ENCODE measurements around the gene KRTAP22-1.

Gene KRTAP22-1

GRCh38 chr21:30628109-30628508 is 27.2 kb downstream of the KRTAP22-1 start:
- no peak for DNase-seq

- no peak for DNase-seq
These were observed 28.3 kb downstream of the KRTAP22-1 start for GRCh38 chr21:30629200-30629599.

- DNase-seq, result no peak
These were observed 34.0 kb downstream of the KRTAP22-1 start, which contains the start of gene KRTAP20-2 for GRCh38 chr21:30634906-30635305. Gene KRTAP20-2, plus strand, starts transcription at chr21:30635206. Its CDS starts 58 bp downstream, at chr21:30635264.

GRCh38 chr21:30638686-30639085 is 37.8 kb downstream of the KRTAP22-1 start:
- DNase-seq, result no peak

GRCh38 chr21:30642564-30642963 is 41.7 kb downstream of the KRTAP22-1 start, which contains the start of gene KRTAP20-3:
Gene KRTAP20-3, plus strand, starts transcription at chr21:30642864.
- no peak for DNase-seq

GRCh38 chr21:30646904-30647414 is 46.1 kb downstream of the KRTAP22-1 start:
- no peak for DNase-seq
